Testis (tissue), 3 donors: ENCODE data around the gene MON2. TPM values are rescaled to one million over a fixed set of nuclear protein-coding genes. Genes with fewer than 3 reads are reported as not detected.
"Not testable (repeated sequence)": the region's sequence is repeated elsewhere in the genome, so short reads cannot be mapped to it uniquely, and the experiment has no call there.

Source experiments
- DNase-seq: peaks from one replicate; pipeline ENCODE4 v3.0.0-alpha.2; 2019
- H3K27ac ChIP-seq, 2 donors: fragments of 200-600 bp; sonication (generic); one replicate each; pipeline ENCODE4 v1.5.1; 2019
- H3K27me3 ChIP-seq: fragments of 200-600 bp; sonication (generic); one replicate; pipeline ENCODE4 v1.5.1; 2019
- H3K36me3 ChIP-seq: fragments of 200-600 bp; sonication (generic); one replicate; pipeline ENCODE4 v1.5.1; 2017; ENCODE audit warnings: low read depth; ENCODE audit errors: missing control alignments
- H3K4me1 ChIP-seq: fragments of 200-600 bp; sonication (generic); one replicate; pipeline ENCODE4 v1.5.1; 2019
- H3K4me3 ChIP-seq, 2 donors: fragments of 200-600 bp; sonication (generic); one replicate each; pipeline ENCODE4 v1.5.1; 2017 to 2019
- H3K9me3 ChIP-seq: fragments of 200-600 bp; sonication (generic); one replicate; pipeline ENCODE4 v1.5.1; 2017
- CTCF ChIP-seq, 3 experiments: fragments of 450-650 bp in 2 of 3; fragments of 200-600 bp in 1 of 3; sonication (generic) in 1 of 3; IDR thresholded peaks; one replicate each; pipeline ENCODE4 v1.5.1; 2016 to 2019; ENCODE audit warnings: antibody characterized with exemption in 3 of 3, mild to moderate bottlenecking in 2 of 3, moderate library complexity in 1 of 3
- POLR2A ChIP-seq: fragments of 450-650 bp; IDR thresholded peaks from one replicate; pipeline ENCODE4 v1.6.1; 2017; ENCODE audit warnings: antibody characterized with exemption, mild to moderate bottlenecking, moderate library complexity
- WGBS, 2 donors: methylation state at CpG; one replicate each; pipeline ENCODE4 v1.1.5; 2018; 5-methylcytosine and 5-hydroxymethylcytosine counted together
- intact Hi-C: fragments of 100-400 bp; cut with DNase I; formaldehyde crosslinking; loops from one replicate; pipeline ENCODE4 v1.15.1; 2023; ENCODE audit warnings: low total_unique reads
- polyA plus RNA-seq: library from polyadenylated mRNA; stranded (reverse); fragments of 350-450 nt; fragmentation: Illumina TruSeq; extraction: RNeasy Lipid Tissue Mini Kit (QIAGEN cat#74804); gene quantifications from one replicate; pipeline ENCODE4 v1.2.3, GENCODE V29; 2014; ENCODE audit warnings: low read depth, low replicate concordance; ENCODE audit not compliant: insufficient read depth
- total RNA-seq, 2 donors: library from RNA; depleted of rRNA; stranded (reverse); fragments of >200 nt; gene quantifications; one replicate each; pipeline ENCODE4 v1.2.3, GENCODE V29; 2016

MON2 gene
- total and polyA plus RNA-seq, 3 donors from 2014 or later = 22.8 to 98.4 (median 90.1) TPM

GRCh38 chr12:62446754-62447452, 19.7 kb upstream of the MON2 start:
- no peaks in the 10 kb centered on the region for H3K27me3 ChIP-seq
- no peak for TF ChIP-seq POLR2A
- no peak for TF ChIP-seq CTCF (IDR thresholded peaks at IDR 0.05)
- DNase-seq = no peak
- 74% methylated on average over 2 of the region's 2 CpGs for WGBS, 2 donors
- H3K27ac ChIP-seq = no peak overlapping the region
- no peaks in the 10 kb centered on the region for H3K4me1 ChIP-seq
- H3K4me3 ChIP-seq = no peak overlapping the region
- H3K36me3 ChIP-seq = no peaks in the 10 kb centered on the region
- H3K9me3 ChIP-seq = no peaks in the 10 kb centered on the region
- intact Hi-C loops = no loop called here

GRCh38 chr12:62448436-62448835, 18.2 kb upstream of the MON2 start:
- 88 to 92% methylated on average over 3 of the region's 3 CpGs for WGBS, 2 donors
- H3K9me3 ChIP-seq = no peaks in the 10 kb centered on the region
- no peak for DNase-seq
- no peaks in the 10 kb centered on the region for H3K27me3 ChIP-seq
- TF ChIP-seq POLR2A = no peak
- TF ChIP-seq CTCF (IDR thresholded peaks at IDR 0.05) = no peak
- intact Hi-C loops = no loop called here
- H3K4me3 ChIP-seq = no peak overlapping the region
- no peaks in the 10 kb centered on the region for H3K36me3 ChIP-seq
- H3K27ac ChIP-seq = no peak overlapping the region
- no peaks in the 10 kb centered on the region for H3K4me1 ChIP-seq

GRCh38 chr12:62455429-62455828, 11.2 kb upstream of the MON2 start:
- H3K4me3 ChIP-seq, intact Hi-C loops, H3K27me3 ChIP-seq, H3K4me1 ChIP-seq, H3K9me3 ChIP-seq, DNase-seq, H3K36me3 ChIP-seq, H3K27ac ChIP-seq: not testable (repeated sequence)
- 63 to 73% methylated on average over 2 of the region's 2 CpGs for WGBS, 2 donors

- intact Hi-C loops = no loop called here
- 73 to 85% methylated on average over 3 of the region's 3 CpGs for WGBS, 2 donors
- no peak overlapping the region for H3K27ac ChIP-seq
- H3K4me3 ChIP-seq = no peak overlapping the region
- no peak for TF ChIP-seq CTCF (IDR thresholded peaks at IDR 0.05)
- TF ChIP-seq POLR2A = no peak
- H3K4me1 ChIP-seq = no peaks in the 10 kb centered on the region
- no peak for DNase-seq
- H3K36me3 ChIP-seq = no peaks in the 10 kb centered on the region
- no peaks in the 10 kb centered on the region for H3K27me3 ChIP-seq
- no peaks in the 10 kb centered on the region for H3K9me3 ChIP-seq
Observed at GRCh38 chr12:62458626-62459025, 8.0 kb upstream of the MON2 start.

GRCh38 chr12:62459976-62460375, 6.7 kb upstream of the MON2 start:
- Histone ChIP-seq H3K36me3 (no peaks in the 10 kb centered on the region), H3K9me3 (no peaks in the 10 kb centered on the region), H3K27ac (no peak overlapping the region), H3K27me3 (no peaks in the 10 kb centered on the region), H3K4me3 (no peak overlapping the region), H3K4me1 (no peaks in the 10 kb centered on the region)
- no peak for TF ChIP-seq POLR2A
- no peak for TF ChIP-seq CTCF (IDR thresholded peaks at IDR 0.05)
- intact Hi-C loops = no loop called here
- no peak for DNase-seq

GRCh38 chr12:62461171-62461837, 5.3 kb upstream of the MON2 start:
- H3K36me3 ChIP-seq, H3K4me1 ChIP-seq, DNase-seq, H3K27ac ChIP-seq, H3K9me3 ChIP-seq, H3K4me3 ChIP-seq, H3K27me3 ChIP-seq, intact Hi-C loops: not testable (repeated sequence)
- WGBS, 2 donors = 96 to 97% methylated on average over 22 to 26 of the region's 32 CpGs

GRCh38 chr12:62463252-62463651, 3.4 kb upstream of the MON2 start:
- H3K4me1 ChIP-seq, H3K4me3 ChIP-seq, H3K36me3 ChIP-seq, H3K27ac ChIP-seq, intact Hi-C loops, H3K9me3 ChIP-seq, DNase-seq, H3K27me3 ChIP-seq: not testable (repeated sequence)
- WGBS, 2 donors = 79 to 81% methylated on average over 7 of the region's 7 CpGs
